Inflammatory macrophage treated with lipopolysaccharide for 4 hours (primary cell): Measurements from ENCODE around the gene OAT.

Experiments
- DNase-seq: peaks from one replicate; pipeline ENCODE4 v3.0.0-alpha.2; 2020

The OAT gene

GRCh38 chr10:124418726-124419501 is at the start of gene OAT:
OAT (minus strand) TSS chr10:124418923; CDS start chr10:124412171, 6,752 bp downstream.
- peak; percentile 96 for DNase-seq

- no peak for DNase-seq
Observed at GRCh38 chr10:124467165-124467564, 48.4 kb upstream of the OAT start.

GRCh38 chr10:124465777-124466488 is 47.2 kb upstream of the OAT start:
- no peak for DNase-seq

GRCh38 chr10:124465003-124465776 is 46.5 kb upstream of the OAT start:
- DNase-seq = peak; percentile 14

GRCh38 chr10:124464028-124464965 is 45.6 kb upstream of the OAT start:
- no peak for DNase-seq

- DNase-seq = no peak
Observed at GRCh38 chr10:124462348-124462695, 43.6 kb upstream of the OAT start.

GRCh38 chr10:124461642-124462347 is 43.1 kb upstream of the OAT start, which contains the start of gene LHPP:
LHPP (plus strand) TSS chr10:124461823; CDS start chr10:124461863, 40 bp downstream.
- peak; percentile 90 for DNase-seq

- DNase-seq = no peak
Observed at GRCh38 chr10:124460144-124460543, 41.4 kb upstream of the OAT start.

- DNase-seq = no peak
Observed at GRCh38 chr10:124459395-124459794, 40.7 kb upstream of the OAT start.

- no peak for DNase-seq
Observed at GRCh38 chr10:124458889-124459288, 40.2 kb upstream of the OAT start.

GRCh38 chr10:124458473-124458872 is 39.8 kb upstream of the OAT start:
- no peak for DNase-seq

GRCh38 chr10:124455441-124455840 is 36.7 kb upstream of the OAT start:
- no peak for DNase-seq

- DNase-seq = no peak
Observed at GRCh38 chr10:124453960-124454610, 35.4 kb upstream of the OAT start.

- no peak for DNase-seq
Observed at GRCh38 chr10:124451276-124451675, 32.6 kb upstream of the OAT start.

GRCh38 chr10:124450783-124451057 is 32.0 kb upstream of the OAT start:
- DNase-seq = no peak

- no peak for DNase-seq
Observed at GRCh38 chr10:124450012-124450782, 31.5 kb upstream of the OAT start, which contains the start of gene NKX1-2. NKX1-2 (minus strand) TSS chr10:124450035; CDS start chr10:124449943, 92 bp downstream.

- DNase-seq = no peak
Observed at GRCh38 chr10:124449170-124450011, 30.7 kb upstream of the OAT start.

- DNase-seq = no peak
Observed at GRCh38 chr10:124448696-124449169, 30.0 kb upstream of the OAT start.

GRCh38 chr10:124447751-124448466 is 29.2 kb upstream of the OAT start:
- DNase-seq = no peak
